Karpas-422 (cell line): ENCODE measurements around the gene PRKG1. TPM values are rescaled to one million over a fixed set of nuclear protein-coding genes. Genes with fewer than 3 reads are reported as not detected.
"Not testable (repeated sequence)": the region's sequence is repeated elsewhere in the genome, so short reads cannot be mapped to it uniquely, and the experiment has no call there.

ENCODE experiments used
- DNase-seq: peaks from one replicate; pipeline ENCODE4 v3.0.0-alpha.2; 2015
- H2AFZ ChIP-seq: fragments of 200-600 bp; sonication (generic); 2 replicates; pipeline ENCODE4 v1.6.1; 2014; ENCODE audit warnings: antibody characterized with exemption, low read length, mixed read lengths
- H3K27ac ChIP-seq: fragments of 200-600 bp; sonication (generic); 2 replicates; pipeline ENCODE4 v1.5.1; 2014; ENCODE audit warnings: mild to moderate bottlenecking, low read length, moderate library complexity
- H3K27me3 ChIP-seq: fragments of 200-600 bp; sonication (generic); 2 replicates; pipeline ENCODE4 v1.6.1; 2014; ENCODE audit warnings: low read length, mixed read lengths
- H3K36me3 ChIP-seq: fragments of 200-600 bp; sonication (generic); 2 replicates; pipeline ENCODE4 v1.6.1; 2014; ENCODE audit warnings: low read length, mixed read lengths; ENCODE audit not compliant: insufficient read depth
- H3K4me1 ChIP-seq: fragments of 200-600 bp; sonication (generic); 2 replicates; pipeline ENCODE4 v1.6.1; 2014; ENCODE audit warnings: mild to moderate bottlenecking, low read length, mixed read lengths
- H3K4me2 ChIP-seq: fragments of 200-600 bp; sonication (generic); 2 replicates; pipeline ENCODE4 v1.6.1; 2014; ENCODE audit warnings: low read length, low read depth, mild to moderate bottlenecking; ENCODE audit not compliant: poor library complexity, severe bottlenecking
- H3K4me3 ChIP-seq: fragments of 200-600 bp; sonication (generic); 2 replicates; pipeline ENCODE4 v1.5.1; 2014; ENCODE audit warnings: mild to moderate bottlenecking, antibody characterized with exemption, low read length, mixed read lengths
- H3K79me2 ChIP-seq: fragments of 200-600 bp; sonication (generic); 2 replicates; pipeline ENCODE4 v1.6.1; 2014; ENCODE audit warnings: mild to moderate bottlenecking, low read length, mixed read lengths
- H3K9ac ChIP-seq: fragments of 200-600 bp; sonication (generic); 2 replicates; pipeline ENCODE4 v1.6.0; 2014; ENCODE audit warnings: low read length
- H3K9me2 ChIP-seq: fragments of 200-600 bp; sonication (generic), shearing (Covaris generic); replicated peaks from 2 replicates; pipeline ENCODE4 v1.6.0; 2014; ENCODE audit warnings: mild to moderate bottlenecking, low read length, moderate library complexity; ENCODE audit not compliant: insufficient read depth
- H3K9me3 ChIP-seq: fragments of 300-700, 200-600 bp; sonication (generic); 2 replicates; pipeline ENCODE4 v1.6.1; 2014; ENCODE audit warnings: low read length, mixed read lengths
- H4K20me1 ChIP-seq: fragments of 200-600 bp; sonication (generic); 2 replicates; pipeline ENCODE4 v1.6.1; 2014; ENCODE audit warnings: mild to moderate bottlenecking, antibody characterized with exemption, low read length, low read depth; ENCODE audit not compliant: insufficient read depth
- total RNA-seq: library from RNA; depleted of rRNA; stranded (reverse); fragments of >200 nt; shearing (Covaris generic); gene quantifications from 2 replicates; pipeline ENCODE4 v1.2.3, GENCODE V29; 2014; ENCODE audit warnings: low replicate concordance

The PRKG1 gene
- total RNA-seq, 1 experiment from 2014 or later = not detected

DNA sequence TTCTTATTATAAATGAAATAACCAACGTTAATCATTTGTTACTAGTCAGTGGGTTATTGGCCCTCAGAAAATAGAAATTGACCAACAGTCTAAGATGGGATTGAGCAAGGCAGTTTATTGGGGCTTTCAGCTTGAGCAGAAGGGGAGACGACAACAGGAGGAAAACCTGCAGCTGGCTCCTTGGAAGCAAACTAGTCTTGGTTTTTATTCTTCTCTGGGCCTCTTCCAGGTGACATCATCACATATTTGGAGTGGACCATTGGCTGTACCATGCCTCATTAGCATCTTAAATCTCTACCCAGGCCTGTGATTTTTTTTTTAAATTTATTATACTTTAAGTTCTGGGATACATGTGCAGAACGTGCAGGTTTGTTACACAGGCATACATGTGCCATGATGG, 684.1 kb downstream of the PRKG1 start:
- no peaks in the 10 kb centered on the region for H3K4me1 ChIP-seq
- no peaks in the 10 kb centered on the region for H3K36me3 ChIP-seq
- H3K4me3 ChIP-seq = no peak overlapping the region
- H3K9me3 ChIP-seq = no peaks in the 10 kb centered on the region
- no peaks in the 10 kb centered on the region for H3K9me2 ChIP-seq
- no peak overlapping the region for H3K9ac ChIP-seq
- no peaks in the 10 kb centered on the region for H3K27me3 ChIP-seq
- H3K4me2 ChIP-seq = no peak overlapping the region
- no peaks in the 10 kb centered on the region for H3K79me2 ChIP-seq
- no peak overlapping the region for H3K27ac ChIP-seq
- H2AFZ ChIP-seq = no peak overlapping the region
- DNase-seq = no peak
- H4K20me1 ChIP-seq = no peaks in the 10 kb centered on the region

- H3K9me3 ChIP-seq, H3K9ac ChIP-seq, DNase-seq, H3K9me2 ChIP-seq, H3K4me2 ChIP-seq, H3K79me2 ChIP-seq, H4K20me1 ChIP-seq, H3K27ac ChIP-seq, H3K36me3 ChIP-seq, H3K4me3 ChIP-seq, H3K27me3 ChIP-seq, H3K4me1 ChIP-seq, H2AFZ ChIP-seq: not testable (repeated sequence)
Measured at GRCh38 chr10:51758838-51759237, 684.6 kb downstream of the PRKG1 start.

GRCh38 chr10:51759896-51760534, 685.7 kb downstream of the PRKG1 start:
- Histone ChIP-seq H3K4me1 (no peaks in the 10 kb centered on the region), H4K20me1 (no peaks in the 10 kb centered on the region), H3K27me3 (no peaks in the 10 kb centered on the region), H3K9me2 (no peaks in the 10 kb centered on the region), H2AFZ (no peak overlapping the region), H3K9me3 (no peaks in the 10 kb centered on the region), H3K4me2 (no peak overlapping the region), H3K79me2 (no peaks in the 10 kb centered on the region), H3K9ac (no peak overlapping the region), H3K36me3 (no peaks in the 10 kb centered on the region), H3K27ac (no peak overlapping the region), H3K4me3 (no peak overlapping the region)
- no peak for DNase-seq

DNA sequence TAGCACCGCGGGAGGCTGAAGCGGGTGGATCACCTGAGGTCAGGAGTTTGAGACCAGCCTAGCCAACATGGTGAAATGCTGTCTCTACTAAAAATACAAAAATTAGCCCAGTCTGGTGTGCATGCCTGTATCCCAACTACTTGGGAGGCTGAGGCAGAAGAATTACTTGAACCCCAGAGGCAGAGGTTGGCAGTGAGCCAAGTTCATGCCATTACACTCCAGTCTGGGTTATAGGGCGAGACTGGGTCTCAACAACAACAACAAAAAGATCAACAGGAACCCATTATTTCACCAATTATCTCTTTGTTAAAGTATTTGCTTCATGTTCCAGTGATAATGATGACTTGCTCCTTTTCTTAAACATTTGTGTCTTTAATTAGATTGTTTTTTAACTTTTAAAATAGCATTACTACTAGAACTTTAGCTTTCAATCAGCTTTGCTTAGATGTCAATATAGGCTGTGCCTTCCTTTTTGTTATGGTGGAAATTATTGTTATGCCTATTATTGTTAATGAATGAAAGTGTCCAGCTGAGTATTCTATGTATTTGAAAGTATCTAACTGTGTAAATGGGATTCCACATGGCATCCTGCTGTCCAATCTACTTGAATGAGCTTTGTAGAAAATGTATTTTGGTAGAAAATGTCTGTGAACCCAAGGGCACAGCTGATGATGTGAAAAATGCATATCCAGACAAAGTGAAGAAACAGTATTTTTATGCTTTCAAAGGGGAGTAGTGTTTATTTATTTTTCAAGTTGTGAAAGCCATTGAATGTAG, 686.8 kb downstream of the PRKG1 start:
- Histone ChIP-seq H3K4me3 (no peak overlapping the region), H3K4me1 (no peaks in the 10 kb centered on the region), H3K27ac (no peak overlapping the region), H3K27me3 (no peaks in the 10 kb centered on the region), H3K79me2 (no peaks in the 10 kb centered on the region), H3K36me3 (no peaks in the 10 kb centered on the region), H3K4me2 (no peak overlapping the region), H2AFZ (no peak overlapping the region), H3K9me3 (no peaks in the 10 kb centered on the region), H3K9ac (no peak overlapping the region), H3K9me2 (no peaks in the 10 kb centered on the region), H4K20me1 (no peaks in the 10 kb centered on the region)
- DNase-seq = no peak

DNA sequence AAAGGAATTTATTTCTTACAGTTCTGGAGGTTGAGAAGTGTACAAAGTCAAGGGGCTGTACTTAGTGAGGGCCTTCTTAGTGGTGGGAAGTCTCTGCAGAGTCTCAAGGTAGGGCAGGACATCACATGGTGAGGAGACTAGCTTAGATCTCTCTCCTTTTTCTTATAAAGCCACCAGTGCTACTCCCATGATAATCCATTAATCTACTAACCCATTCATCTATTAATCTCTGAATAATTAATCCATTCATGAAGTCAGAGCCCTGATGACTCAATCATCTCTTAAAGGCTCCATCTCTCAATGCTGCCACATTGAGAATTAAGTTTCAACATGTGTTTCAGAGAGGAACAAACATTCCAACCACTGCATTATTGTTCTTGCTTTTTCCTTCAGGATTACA, 689.5 kb downstream of the PRKG1 start:
- no peaks in the 10 kb centered on the region for H3K4me1 ChIP-seq
- H4K20me1 ChIP-seq = no peaks in the 10 kb centered on the region
- no peak overlapping the region for H3K4me3 ChIP-seq
- DNase-seq = no peak
- no peaks in the 10 kb centered on the region for H3K36me3 ChIP-seq
- H3K27ac ChIP-seq = no peak overlapping the region
- no peak overlapping the region for H2AFZ ChIP-seq
- no peaks in the 10 kb centered on the region for H3K27me3 ChIP-seq
- H3K79me2 ChIP-seq = no peaks in the 10 kb centered on the region
- H3K9me3 ChIP-seq = peaks cover 5% of the 10 kb centered on the region; the same call in 1 of the 2 replicates
- no peak overlapping the region for H3K9ac ChIP-seq
- H3K9me2 ChIP-seq = no peaks in the 10 kb centered on the region
- no peak overlapping the region for H3K4me2 ChIP-seq

DNA sequence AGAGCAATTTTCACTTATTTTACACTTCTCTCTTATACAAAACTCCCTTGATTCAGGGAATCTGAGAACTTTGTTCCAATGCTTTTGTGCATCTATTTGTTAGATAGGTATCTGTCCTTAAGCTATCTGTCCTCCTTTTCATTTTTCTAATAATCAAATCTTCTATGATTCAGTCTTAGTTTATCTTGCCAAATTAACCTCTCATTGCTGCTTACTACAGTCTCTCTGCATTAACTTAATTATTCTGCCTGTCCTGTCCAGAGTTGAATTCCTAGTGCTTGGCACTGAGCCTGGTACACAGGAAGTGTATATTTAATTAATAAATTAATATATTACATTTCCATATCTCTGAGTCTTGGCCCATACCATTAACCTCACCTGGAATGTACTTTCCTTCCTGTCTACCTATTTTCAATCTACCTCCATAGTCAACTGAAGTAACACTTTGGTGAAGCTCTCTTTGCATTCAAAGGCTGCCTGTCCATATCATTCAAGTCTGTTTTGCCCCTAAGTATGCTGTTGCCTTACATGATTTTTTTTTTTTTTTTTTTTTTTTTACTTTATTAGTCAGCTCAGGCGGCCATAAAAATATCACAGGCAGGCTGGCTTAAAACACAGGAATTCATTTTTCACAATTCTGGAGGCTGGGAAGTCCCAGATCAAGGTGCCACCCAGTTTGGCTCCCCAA, 691.1 kb downstream of the PRKG1 start:
- H3K9ac ChIP-seq = no peak overlapping the region
- no peak for DNase-seq
- H3K79me2 ChIP-seq = no peaks in the 10 kb centered on the region
- no peaks in the 10 kb centered on the region for H3K36me3 ChIP-seq
- no peak overlapping the region for H3K4me3 ChIP-seq
- no peaks in the 10 kb centered on the region for H4K20me1 ChIP-seq
- H3K9me2 ChIP-seq = no peaks in the 10 kb centered on the region
- peaks cover 5% of the 10 kb centered on the region; the same call in 1 of the 2 replicates for H3K9me3 ChIP-seq
- H2AFZ ChIP-seq = no peak overlapping the region
- H3K27ac ChIP-seq = no peak overlapping the region
- no peaks in the 10 kb centered on the region for H3K4me1 ChIP-seq
- no peaks in the 10 kb centered on the region for H3K27me3 ChIP-seq
- no peak overlapping the region for H3K4me2 ChIP-seq

GRCh38 chr10:51766423-51767102, 692.3 kb downstream of the PRKG1 start:
- Histone ChIP-seq H3K36me3 (no peaks in the 10 kb centered on the region), H2AFZ (no peak overlapping the region), H3K9ac (no peak overlapping the region), H3K4me3 (no peak overlapping the region), H3K27ac (no peak overlapping the region), H3K9me3 (peaks cover 5% of the 10 kb centered on the region; the same call in 1 of the 2 replicates), H4K20me1 (no peaks in the 10 kb centered on the region), H3K79me2 (no peaks in the 10 kb centered on the region), H3K4me1 (no peaks in the 10 kb centered on the region), H3K27me3 (no peaks in the 10 kb centered on the region), H3K9me2 (no peaks in the 10 kb centered on the region), H3K4me2 (no peak overlapping the region)
- no peak for DNase-seq
